AG04449 (cell line): ENCODE results near the gene TGFBR3.
A peak's percentile ranks its signal among the peaks of the same experiment; 100 is the strongest.

Source experiments
- CTCF ChIA-PET: fragments of 350-600 bp; formaldehyde crosslinking; extraction: SDS; loops from one replicate; lab custom pipeline; 2021; ENCODE audit warnings: antibody characterized with exemption; lab: Yijun Ruan, JAX
- POLR2A ChIA-PET: fragments of 400-600, 350-600 bp; formaldehyde crosslinking; extraction: SDS; loops from one replicate; lab custom pipeline; 2020; ENCODE audit warnings: antibody characterized with exemption, inconsistent platforms; lab: Yijun Ruan, JAX
- DNase-seq: peaks from one replicate; pipeline ENCODE4 v3.0.0-alpha.2; 2010; ENCODE audit warnings: low read depth, low spot score
- H3K4me3 ChIP-seq: 2 replicates; pipeline ENCODE4 v1.5.1; 2011; ENCODE audit warnings: low read depth, mild to moderate bottlenecking, control low read depth, low read length
- CTCF ChIP-seq: IDR thresholded peaks from one replicate; pipeline ENCODE4 v1.5.1; 2011; ENCODE audit warnings: mild to moderate bottlenecking, moderate library complexity, low read length, control low read depth, inconsistent platforms; ENCODE audit not compliant: insufficient read depth; ENCODE audit errors: missing control alignments

Gene TGFBR3

GRCh38 chr1:91732291-91733107 lies 153.5 kb downstream of the TGFBR3 start:
- H3K4me3 ChIP-seq = no peak overlapping the region
- TF ChIP-seq CTCF = no peak
- peak; percentile 56 for DNase-seq
- CTCF ChIA-PET = interaction anchor here (1.2 to 1.7 kb wide), 3 partner anchors 13 to 220 kb away, joined by 4 to 6 read pairs (median 4); no protein-coding TSS in a partner anchor
- POLR2A ChIA-PET = interaction anchor here (1.1 kb wide), 1 partner anchor 39 kb away, joined by 3 read pairs; no protein-coding TSS in a partner anchor

GRCh38 chr1:91731815-91732214 lies 154.1 kb downstream of the TGFBR3 start:
- no peak for TF ChIP-seq CTCF
- no peak for DNase-seq
- CTCF ChIA-PET = interaction anchor here (1.7 kb wide), 1 partner anchor 219 kb away, joined by 6 read pairs; no protein-coding TSS in a partner anchor

GRCh38 chr1:91730801-91731732 lies 154.9 kb downstream of the TGFBR3 start:
- no peak for TF ChIP-seq CTCF
- CTCF ChIA-PET = no interaction called here
- H3K4me3 ChIP-seq = no peak overlapping the region
- POLR2A ChIA-PET = interaction anchor here (1.1 kb wide), 1 partner anchor 31 kb away, joined by 3 read pairs; no protein-coding TSS in a partner anchor
- DNase-seq = no peak

More at GRCh38 chr1:91731815-91732214, 154.1 kb downstream of the TGFBR3 start:
- POLR2A ChIA-PET = interaction anchor here (1.1 kb wide), 1 partner anchor 32 kb away, joined by 3 read pairs; no protein-coding TSS in a partner anchor
- no peak overlapping the region for H3K4me3 ChIP-seq

GRCh38 chr1:91729621-91730358 lies 156.2 kb downstream of the TGFBR3 start:
- no peak overlapping the region for H3K4me3 ChIP-seq
- POLR2A ChIA-PET = no interaction called here
- TF ChIP-seq CTCF = no peak
- CTCF ChIA-PET = interaction anchor here (1.7 kb wide), 1 partner anchor 217 kb away, joined by 5 read pairs; no protein-coding TSS in a partner anchor
- DNase-seq = no peak

GRCh38 chr1:91727763-91728162 lies 158.2 kb downstream of the TGFBR3 start:
- no peak for TF ChIP-seq CTCF
- no peak overlapping the region for H3K4me3 ChIP-seq
- no peak for DNase-seq
- CTCF ChIA-PET = interaction anchor here (1.1 kb wide), 1 partner anchor 20 kb away, joined by 4 read pairs; no protein-coding TSS in a partner anchor
- POLR2A ChIA-PET = interaction anchor here (1.2 kb wide), 1 partner anchor 9 kb away, joined by 7 read pairs; no protein-coding TSS in a partner anchor
